Lower lobe of right lung (tissue), 2 donors: ENCODE results near the gene PCDH9. TPM values are rescaled to one million over a fixed set of nuclear protein-coding genes. Genes with fewer than 3 reads are reported as not detected.

Experiments
- ATAC-seq, 2 donors: fragments of 200-7000 bp; cut with Tn5 transposase; one replicate each; pipeline ENCODE4 v1.9.1; 2020 to 2022; ENCODE audit warnings: mild to moderate bottlenecking in 2 of 2, moderate library complexity in 2 of 2
- DNase-seq: peaks from one replicate; pipeline ENCODE4 v3.0.0-alpha.2; 2020
- H3K27ac ChIP-seq: fragments of 200-600 bp; one replicate; pipeline ENCODE4 v1.8.0; 2022
- H3K27me3 ChIP-seq: fragments of 200-600 bp; one replicate; pipeline ENCODE4 v1.8.0; 2022; ENCODE audit warnings: low read depth
- H3K36me3 ChIP-seq: fragments of 200-600 bp; one replicate; pipeline ENCODE4 v1.8.0; 2022; ENCODE audit warnings: mild to moderate bottlenecking
- H3K4me1 ChIP-seq: fragments of 200-600 bp; one replicate; pipeline ENCODE4 v1.8.0; 2022
- H3K4me3 ChIP-seq: fragments of 200-600 bp; one replicate; pipeline ENCODE4 v1.8.0; 2022; ENCODE audit warnings: mild to moderate bottlenecking
- H3K9me3 ChIP-seq: fragments of 200-600 bp; one replicate; pipeline ENCODE4 v1.8.0; 2022
- intact Hi-C: fragments of 100-400 bp; cut with DNase I; formaldehyde crosslinking; loops from one replicate; pipeline ENCODE4 v1.11.0; 2022
- total RNA-seq: library from RNA; stranded (reverse); fragmentation: NEBNext Ultra II Directional; extraction: Animal tissue kit (Norgen Biotek cat#: 25700); gene quantifications from one replicate; pipeline ENCODE4 v1.2.1, GENCODE V29; 2021
- TF ChIP-seq, protein P1 (sequence below): fragments of 200-600 bp; IDR thresholded peaks from one replicate; pipeline ENCODE4 v1.8.0; 2022; ENCODE audit warnings: antibody characterized with exemption, mild to moderate bottlenecking
- donor health status: DM: no; HTN: yes; CAD: no; lungs with severe emphysema.

Gene PCDH9
- total RNA-seq, 1 donor from 2014 or later, result 8.9 TPM

- TF ChIP-seq, protein P1, sequence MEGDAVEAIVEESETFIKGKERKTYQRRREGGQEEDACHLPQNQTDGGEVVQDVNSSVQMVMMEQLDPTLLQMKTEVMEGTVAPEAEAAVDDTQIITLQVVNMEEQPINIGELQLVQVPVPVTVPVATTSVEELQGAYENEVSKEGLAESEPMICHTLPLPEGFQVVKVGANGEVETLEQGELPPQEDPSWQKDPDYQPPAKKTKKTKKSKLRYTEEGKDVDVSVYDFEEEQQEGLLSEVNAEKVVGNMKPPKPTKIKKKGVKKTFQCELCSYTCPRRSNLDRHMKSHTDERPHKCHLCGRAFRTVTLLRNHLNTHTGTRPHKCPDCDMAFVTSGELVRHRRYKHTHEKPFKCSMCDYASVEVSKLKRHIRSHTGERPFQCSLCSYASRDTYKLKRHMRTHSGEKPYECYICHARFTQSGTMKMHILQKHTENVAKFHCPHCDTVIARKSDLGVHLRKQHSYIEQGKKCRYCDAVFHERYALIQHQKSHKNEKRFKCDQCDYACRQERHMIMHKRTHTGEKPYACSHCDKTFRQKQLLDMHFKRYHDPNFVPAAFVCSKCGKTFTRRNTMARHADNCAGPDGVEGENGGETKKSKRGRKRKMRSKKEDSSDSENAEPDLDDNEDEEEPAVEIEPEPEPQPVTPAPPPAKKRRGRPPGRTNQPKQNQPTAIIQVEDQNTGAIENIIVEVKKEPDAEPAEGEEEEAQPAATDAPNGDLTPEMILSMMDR, result no peak
- intact Hi-C loops, result no loop called here
- Histone ChIP-seq H3K27me3 (no peaks in the 10 kb centered on the region), H3K9me3 (peaks cover 8% of the 10 kb centered on the region), H3K4me3 (no peak overlapping the region), H3K27ac (no peak overlapping the region), H3K4me1 (no peaks in the 10 kb centered on the region), H3K36me3 (no peaks in the 10 kb centered on the region)
- DNase-seq (no peak), ATAC-seq (no peak)
Measured at GRCh38 chr13:66689628-66690027, 540.5 kb downstream of the PCDH9 start.

DNA sequence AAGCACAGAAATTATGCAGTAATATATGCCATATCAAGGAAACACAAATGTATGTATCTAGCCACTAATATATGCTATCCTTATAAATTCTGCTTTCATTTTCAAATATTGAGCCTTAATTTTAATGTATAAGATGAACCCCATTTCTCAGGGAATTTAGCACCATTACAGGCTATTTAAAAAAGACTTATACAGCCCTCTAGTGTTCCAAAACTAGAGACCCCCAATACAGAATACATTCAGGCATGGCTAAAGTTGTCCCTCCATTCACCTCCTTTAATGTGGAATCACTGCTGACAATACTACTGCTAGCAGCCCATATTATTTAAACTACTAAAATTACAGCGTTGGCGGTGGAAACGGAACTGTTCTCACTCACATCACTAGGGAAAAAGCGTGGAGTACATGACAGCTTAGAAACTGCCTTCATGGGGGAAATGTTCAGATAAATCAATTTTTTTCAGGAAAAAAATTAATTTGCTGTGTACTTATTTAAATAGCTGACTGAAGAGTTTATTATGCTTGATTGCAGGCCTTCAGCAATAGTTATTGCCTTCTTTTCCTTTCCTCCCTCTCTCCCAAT lies 541.0 kb downstream of the PCDH9 start:
- H3K36me3 ChIP-seq, result no peaks in the 10 kb centered on the region
- no peak overlapping the region for H3K27ac ChIP-seq
- no peak overlapping the region for H3K4me3 ChIP-seq
- ATAC-seq, result no peak
- intact Hi-C loops, result no loop called here
- no peak for DNase-seq
- H3K4me1 ChIP-seq, result no peaks in the 10 kb centered on the region
- no peaks in the 10 kb centered on the region for H3K27me3 ChIP-seq
- TF ChIP-seq, protein P1, result no peak
- H3K9me3 ChIP-seq, result peaks cover 8% of the 10 kb centered on the region

DNA sequence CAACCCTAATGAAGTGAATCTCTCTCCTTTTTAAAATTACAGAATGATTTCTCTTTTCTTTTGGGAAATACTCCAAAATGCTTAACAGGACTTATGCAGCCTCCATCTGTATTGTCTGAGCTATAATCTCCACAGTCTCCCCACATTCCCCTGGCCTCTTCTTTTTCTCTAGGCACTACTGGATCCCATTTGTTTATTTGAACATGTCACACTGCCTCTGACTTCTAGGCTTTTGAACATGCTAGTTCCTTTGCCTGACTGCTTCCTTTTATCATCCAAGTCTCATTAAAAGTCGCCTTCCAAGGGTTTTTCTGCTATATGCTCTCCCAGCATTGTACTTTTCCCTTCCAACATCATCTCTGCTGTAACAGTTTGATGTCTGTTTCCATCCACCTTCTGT lies 548.7 kb downstream of the PCDH9 start:
- ATAC-seq (no peak), DNase-seq (no peak)
- Histone ChIP-seq H3K9me3 (peaks cover 8% of the 10 kb centered on the region), H3K27ac (no peak overlapping the region), H3K4me3 (no peak overlapping the region), H3K4me1 (no peaks in the 10 kb centered on the region), H3K27me3 (no peaks in the 10 kb centered on the region), H3K36me3 (no peaks in the 10 kb centered on the region)
- intact Hi-C loops, result no loop called here
- TF ChIP-seq, protein P1, result no peak

DNA sequence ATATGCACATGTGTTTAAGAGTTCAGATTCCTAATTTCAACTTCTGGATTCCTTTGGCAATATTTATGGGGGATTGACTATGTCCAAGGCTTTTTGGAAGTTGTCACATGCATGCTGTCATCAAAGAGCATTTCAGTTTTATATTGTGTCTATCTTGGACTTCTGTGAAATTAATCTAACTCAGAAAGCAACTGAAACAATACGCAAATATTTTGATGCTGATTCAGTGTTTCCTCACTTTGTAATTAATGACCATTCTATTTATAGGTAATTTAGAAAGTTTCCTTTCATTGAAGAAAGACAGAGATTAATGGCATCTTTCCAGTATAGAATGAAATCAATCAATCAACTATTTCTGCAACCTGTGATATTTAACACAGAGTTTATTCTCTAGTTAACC lies 550.1 kb downstream of the PCDH9 start:
- Histone ChIP-seq H3K27ac (no peak overlapping the region), H3K27me3 (no peaks in the 10 kb centered on the region), H3K4me3 (no peak overlapping the region), H3K4me1 (no peaks in the 10 kb centered on the region), H3K9me3 (peaks cover under 1% of the 10 kb centered on the region), H3K36me3 (no peaks in the 10 kb centered on the region)
- no peak for DNase-seq
- intact Hi-C loops, result no loop called here
- ATAC-seq, result no peak
- TF ChIP-seq, protein P1, result no peak

- intact Hi-C loops, result no loop called here
- Histone ChIP-seq H3K9me3 (no peaks in the 10 kb centered on the region), H3K27me3 (no peaks in the 10 kb centered on the region), H3K4me1 (no peaks in the 10 kb centered on the region), H3K27ac (no peak overlapping the region), H3K4me3 (no peak overlapping the region), H3K36me3 (no peaks in the 10 kb centered on the region)
- DNase-seq, result no peak
- TF ChIP-seq, protein P1, result no peak
- ATAC-seq, result no peak
Measured at GRCh38 chr13:66675620-66676019, 554.5 kb downstream of the PCDH9 start.
